ENCODE measurements around the gene CUEDC2.

GRCh38 chr10:102421757-102422512 is 10.4 kb downstream of the CUEDC2 start:
- no peak for TF ChIP-seq CTCF (IDR thresholded peaks at IDR 0.05)
- no peak for TF ChIP-seq POLR2A (IDR thresholded peaks at IDR 0.05)

All from testis (tissue), 2 donors.